ENCODE data around the gene CUL4A.
A peak's percentile ranks its signal among the peaks of the same experiment; 100 is the strongest.

Gene CUL4A

DNA sequence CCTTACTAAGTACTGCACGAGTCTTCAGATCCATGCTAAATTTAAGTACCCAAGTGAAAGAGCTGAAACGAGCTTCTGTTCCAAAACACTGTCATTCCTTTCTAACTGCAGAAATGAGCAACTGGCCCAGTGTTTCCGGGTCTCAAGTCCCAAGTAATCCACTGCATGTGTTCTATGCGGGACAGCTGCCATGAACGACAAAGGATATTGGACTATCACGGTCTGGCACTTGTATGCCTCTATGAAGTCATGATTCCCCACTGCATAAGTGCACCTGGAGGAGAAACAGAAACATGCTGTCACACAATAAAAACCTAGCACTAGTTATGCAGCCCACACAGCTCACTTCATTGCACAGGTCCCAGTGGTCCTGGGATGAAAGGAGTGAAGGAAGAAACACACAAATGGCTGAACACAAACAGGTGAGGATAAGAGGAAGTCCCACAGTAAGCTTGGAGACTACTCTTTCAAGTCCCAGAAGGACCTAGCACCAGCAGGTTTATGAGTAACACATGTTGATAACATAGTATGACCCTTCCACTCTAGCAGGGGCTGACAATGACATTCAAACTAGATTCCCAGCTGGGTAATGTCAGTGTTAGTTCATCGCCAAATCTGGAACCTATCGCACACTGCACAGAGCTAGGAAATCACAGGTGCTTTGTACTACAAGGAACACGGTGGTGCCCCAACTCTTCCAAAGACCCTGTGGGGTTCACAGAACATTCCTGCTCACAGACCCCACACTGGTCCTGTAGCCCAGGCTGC lies 12.3 kb upstream of the CUL4A start:
- H3K36me3 Mint-ChIP-seq (ENCODE audit: low read depth), result peaks cover 38% of the 10 kb centered on the region
- no peak for TF ChIP-seq CTCF (IDR thresholded peaks at IDR 0.05; ENCODE audit: unreplicated experiment in 3 of 3)
- H3K27ac Mint-ChIP-seq, result peak overlapping the region; percentile 37 to 80 (median 71)
- H3K27me3 Mint-ChIP-seq (ENCODE audit: low read depth), result no peaks in the 10 kb centered on the region
- H3K4me3 Mint-ChIP-seq, result peak overlapping the region in 1 of 3 experiments; percentile 34
- H3K4me1 Mint-ChIP-seq, result peaks cover 16% of the 10 kb centered on the region
- no peaks in the 10 kb centered on the region for H3K9me3 Mint-ChIP-seq

GRCh38 chr13:113201815-113202214 lies 7.6 kb upstream of the CUL4A start:
- no peaks in the 10 kb centered on the region for H3K27me3 Mint-ChIP-seq (ENCODE audit: low read depth)
- H3K27ac Mint-ChIP-seq, result no peak overlapping the region
- no peaks in the 10 kb centered on the region for H3K9me3 Mint-ChIP-seq
- peaks cover 39% of the 10 kb centered on the region for H3K4me1 Mint-ChIP-seq
- TF ChIP-seq CTCF (IDR thresholded peaks at IDR 0.05; ENCODE audit: unreplicated experiment in 3 of 3), result no peak
- H3K36me3 Mint-ChIP-seq (ENCODE audit: low read depth), result peaks cover 35% of the 10 kb centered on the region
- no peak overlapping the region for H3K4me3 Mint-ChIP-seq

GRCh38 chr13:113202912-113203311 lies 6.5 kb upstream of the CUL4A start:
- no peak for TF ChIP-seq CTCF (IDR thresholded peaks at IDR 0.05; ENCODE audit: unreplicated experiment in 3 of 3)
- H3K27me3 Mint-ChIP-seq (ENCODE audit: low read depth), result no peaks in the 10 kb centered on the region
- H3K36me3 Mint-ChIP-seq (ENCODE audit: low read depth), result peaks cover 25% of the 10 kb centered on the region
- peaks cover 37% of the 10 kb centered on the region for H3K4me1 Mint-ChIP-seq
- H3K9me3 Mint-ChIP-seq, result no peaks in the 10 kb centered on the region
- peak overlapping the region in 1 of 3 experiments; percentile 39 for H3K4me3 Mint-ChIP-seq
- H3K27ac Mint-ChIP-seq, result no peak overlapping the region

DNA sequence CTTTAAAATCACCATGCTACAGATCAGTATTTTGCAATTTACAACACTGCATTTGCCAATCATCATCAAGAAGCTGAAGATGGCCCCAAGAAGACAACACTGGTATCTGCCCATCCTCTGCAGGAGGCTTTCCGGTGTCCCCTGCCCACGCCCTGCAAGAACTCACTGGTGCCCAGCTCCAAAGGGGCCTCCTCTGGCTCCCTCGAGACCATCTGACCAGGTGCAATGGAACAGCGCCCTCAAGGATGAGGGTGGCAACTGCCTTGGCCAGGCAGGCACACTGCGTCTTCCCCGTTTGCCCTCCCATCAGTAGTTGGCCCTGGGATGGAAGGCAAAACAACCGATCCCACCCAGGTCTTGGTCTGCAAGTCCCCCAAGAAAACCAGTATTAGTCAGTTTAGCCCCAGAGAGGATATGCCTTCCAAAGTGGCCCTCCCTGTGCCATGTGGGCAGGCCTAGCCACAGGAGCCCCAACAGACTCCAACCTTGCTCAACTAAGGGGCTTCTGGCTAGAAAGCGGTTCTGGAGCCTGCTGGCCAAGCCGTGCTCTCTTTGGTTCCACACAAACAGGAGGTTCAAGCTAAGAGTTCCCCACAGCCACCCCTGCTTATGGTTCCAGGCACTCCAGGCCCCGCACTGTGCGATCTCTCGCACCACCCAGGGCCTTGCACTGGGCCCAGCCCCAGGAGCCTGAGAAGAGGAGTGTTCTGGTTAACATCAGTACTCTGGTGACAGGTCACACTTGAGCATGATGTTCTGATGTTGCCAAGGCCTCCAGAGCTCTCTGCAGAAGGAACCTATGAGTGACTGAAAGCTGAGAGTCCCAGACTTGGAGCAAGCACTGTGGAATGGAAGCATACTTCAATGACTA lies 5.7 kb upstream of the CUL4A start:
- Mint-ChIP-seq H3K4me1 (peaks cover 36% of the 10 kb centered on the region), H3K9me3 (no peaks in the 10 kb centered on the region), H3K4me3 (peak overlapping the region in 1 of 3 experiments; percentile 45), H3K36me3 (ENCODE audit: low read depth) (peaks cover 20% of the 10 kb centered on the region), H3K27me3 (ENCODE audit: low read depth) (no peaks in the 10 kb centered on the region), H3K27ac (no peak overlapping the region)
- TF ChIP-seq CTCF (IDR thresholded peaks at IDR 0.05; ENCODE audit: unreplicated experiment in 3 of 3), result no peak

- Mint-ChIP-seq H3K4me1 (peaks cover 36% of the 10 kb centered on the region), H3K27ac (no peak overlapping the region), H3K9me3 (no peaks in the 10 kb centered on the region), H3K36me3 (ENCODE audit: low read depth) (peaks cover 16% of the 10 kb centered on the region), H3K27me3 (ENCODE audit: low read depth) (no peaks in the 10 kb centered on the region), H3K4me3 (no peak overlapping the region)
- TF ChIP-seq CTCF (IDR thresholded peaks at IDR 0.05; ENCODE audit: unreplicated experiment in 3 of 3), result no peak
Observed at GRCh38 chr13:113204378-113204734, 5.1 kb upstream of the CUL4A start.

Measured in nephron (organoid).